Measurements from ENCODE around the gene TMEM25. TPM values are rescaled to one million over a fixed set of nuclear protein-coding genes. Genes with fewer than 3 reads are reported as not detected.
"Not testable (repeated sequence)": the region's sequence is repeated elsewhere in the genome, so short reads cannot be mapped to it uniquely, and the experiment has no call there.

TMEM25 gene
- total and polyA plus RNA-seq, 10 donors, result 5.2 to 23.8 (median 10.3) TPM

DNA sequence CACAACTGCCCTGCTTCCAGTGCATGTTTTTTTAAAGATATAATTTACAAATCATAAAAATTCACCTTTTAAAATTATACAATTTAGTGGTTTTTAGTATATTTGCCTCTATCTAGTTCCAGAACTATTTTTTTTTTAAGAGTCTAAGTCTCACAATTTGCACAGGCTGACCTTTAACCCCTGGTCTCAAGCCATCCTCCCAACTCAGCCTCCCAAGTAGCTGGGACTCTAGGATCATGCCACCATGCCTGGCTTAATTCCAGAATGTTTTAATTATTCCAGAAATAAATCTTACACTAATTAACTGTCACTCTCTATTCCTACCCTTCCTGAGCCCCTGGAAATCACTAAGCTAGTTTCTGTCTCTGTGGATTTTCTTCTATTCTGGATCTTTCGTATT is 39.8 kb downstream of the TMEM25 start:
- Histone ChIP-seq H3K9me3 (no peaks in the 10 kb centered on the region), H3K27me3 (replicated peaks in 1 of 7) (no peaks in the 10 kb centered on the region), H3K4me1 (peaks cover 22 to 49% (median 41%) of the 10 kb centered on the region in 6 donors), H3K27ac (peak overlapping the region in 4 of 8 donors; percentile 98 to 99 (median 98)), H3K4me3 (peak overlapping the region in 1 of 8 donors; percentile 95), H3K36me3 (peaks cover 0 to 5% (median 0%) of the 10 kb centered on the region in 6 donors)
- intact Hi-C loops (cut with DNase I; ENCODE audit: low total_unique reads), result no loop called here
- 95 to 100% (median 97%) methylated on average over 1 of the region's 1 CpG for WGBS, 5 donors
- TF ChIP-seq POLR2A (IDR thresholded peaks at IDR 0.05) (no peak), POLR2AphosphoS5 (IDR thresholded peaks at IDR 0.05) (no peak)
- TF ChIP-seq, protein P1, sequence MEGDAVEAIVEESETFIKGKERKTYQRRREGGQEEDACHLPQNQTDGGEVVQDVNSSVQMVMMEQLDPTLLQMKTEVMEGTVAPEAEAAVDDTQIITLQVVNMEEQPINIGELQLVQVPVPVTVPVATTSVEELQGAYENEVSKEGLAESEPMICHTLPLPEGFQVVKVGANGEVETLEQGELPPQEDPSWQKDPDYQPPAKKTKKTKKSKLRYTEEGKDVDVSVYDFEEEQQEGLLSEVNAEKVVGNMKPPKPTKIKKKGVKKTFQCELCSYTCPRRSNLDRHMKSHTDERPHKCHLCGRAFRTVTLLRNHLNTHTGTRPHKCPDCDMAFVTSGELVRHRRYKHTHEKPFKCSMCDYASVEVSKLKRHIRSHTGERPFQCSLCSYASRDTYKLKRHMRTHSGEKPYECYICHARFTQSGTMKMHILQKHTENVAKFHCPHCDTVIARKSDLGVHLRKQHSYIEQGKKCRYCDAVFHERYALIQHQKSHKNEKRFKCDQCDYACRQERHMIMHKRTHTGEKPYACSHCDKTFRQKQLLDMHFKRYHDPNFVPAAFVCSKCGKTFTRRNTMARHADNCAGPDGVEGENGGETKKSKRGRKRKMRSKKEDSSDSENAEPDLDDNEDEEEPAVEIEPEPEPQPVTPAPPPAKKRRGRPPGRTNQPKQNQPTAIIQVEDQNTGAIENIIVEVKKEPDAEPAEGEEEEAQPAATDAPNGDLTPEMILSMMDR (IDR thresholded peaks at IDR 0.05 in 8 of 11, conservative IDR thresholded peaks at IDR 0.05 in 3 of 11), result no peak
- DNase-seq, result no peak

DNA sequence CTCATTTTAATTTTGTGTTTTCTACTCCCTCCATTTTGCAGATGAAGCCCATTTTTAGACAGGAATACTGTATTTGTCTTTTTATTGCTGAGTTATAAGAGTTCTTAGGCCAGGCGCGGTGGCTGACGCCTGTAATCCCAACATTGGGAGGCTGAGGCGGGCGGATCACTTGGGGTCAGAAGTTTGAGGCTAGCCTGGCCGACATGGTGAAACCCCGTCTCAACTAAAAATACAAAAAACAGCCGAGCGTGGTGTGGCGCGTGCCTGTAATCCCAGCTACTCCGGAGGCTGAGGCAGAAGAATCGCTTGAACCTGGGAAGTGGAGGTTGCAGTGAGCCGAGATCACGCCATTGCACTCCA is 40.7 kb downstream of the TMEM25 start:
- H3K4me3 ChIP-seq, result peak overlapping the region; percentile 81 to 98 (median 93)
- H3K27me3 ChIP-seq (replicated peaks in 1 of 7); H3K36me3 ChIP-seq; intact Hi-C loops (cut with DNase I; ENCODE audit: low total_unique reads); H3K9me3 ChIP-seq: not testable (repeated sequence)
- H3K27ac ChIP-seq, result peak overlapping the region; percentile 98 to 99 (median 99)
- DNase-seq, result peak; percentile 78
- H3K4me1 ChIP-seq, result peaks cover 26 to 51% (median 45%) of the 10 kb centered on the region in 6 donors
- 4 to 18% (median 11%) methylated on average over 15 of the region's 15 CpGs for WGBS, 5 donors

DNA sequence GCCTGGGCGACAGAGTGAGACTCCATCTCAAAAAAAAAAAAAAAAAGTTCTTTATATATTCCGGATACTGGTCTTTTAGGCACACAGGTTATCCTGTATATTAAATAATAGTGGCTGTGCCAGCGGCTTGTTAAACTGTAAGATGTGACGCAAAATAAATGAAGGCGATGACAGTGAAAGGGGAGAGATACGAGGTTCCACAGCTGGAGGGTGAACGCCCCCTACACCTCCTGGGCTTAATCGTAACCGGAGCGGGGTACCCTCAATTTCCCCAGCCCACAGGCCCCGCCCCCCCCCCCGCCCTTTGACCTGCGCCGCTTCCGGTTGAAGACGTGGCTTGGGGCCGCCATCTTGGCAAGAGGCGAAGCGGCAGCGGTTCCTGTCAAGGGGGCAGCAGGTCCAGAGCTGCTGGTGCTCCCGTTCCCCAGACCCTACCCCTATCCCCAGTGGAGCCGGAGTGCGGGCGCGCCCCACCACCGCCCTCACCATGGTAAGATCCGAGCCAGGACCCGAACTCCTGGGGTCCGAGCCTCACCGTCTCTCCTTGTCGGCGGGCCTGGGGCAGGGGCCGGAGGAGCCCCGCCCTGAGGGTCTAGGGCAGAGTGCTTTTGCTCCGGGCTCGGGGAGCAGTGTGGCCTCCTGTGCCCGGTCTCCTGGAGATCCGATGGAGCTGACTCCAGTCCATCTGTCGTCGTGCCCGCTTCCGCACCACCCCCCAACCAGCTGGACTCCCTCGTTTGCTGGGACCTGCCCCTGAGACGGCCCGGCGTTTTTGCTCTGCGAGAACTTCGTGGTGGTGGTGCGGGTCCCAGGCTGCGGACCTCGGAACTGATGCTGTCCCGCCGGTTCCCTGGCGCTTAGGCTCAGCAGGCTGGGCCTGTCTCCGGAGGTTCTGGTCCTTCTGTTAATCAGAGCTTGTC is 41.3 kb downstream of the TMEM25 start, which contains the start of gene ARCN1:
Gene ARCN1 (plus strand): TSS at position 349 of the 920 bp plus-strand sequence. CDS start 139 bp downstream, at position 488.
- peak; percentile 84 to 89 (median 85) for TF ChIP-seq POLR2AphosphoS5 (IDR thresholded peaks at IDR 0.05)
- TF ChIP-seq POLR2A (IDR thresholded peaks at IDR 0.05), result peak in 1 of 3 donors; percentile 45
- TF ChIP-seq, protein P1 (IDR thresholded peaks at IDR 0.05 in 8 of 11, conservative IDR thresholded peaks at IDR 0.05 in 3 of 11), result no peak
- Histone ChIP-seq H3K9me3 (no peaks in the 10 kb centered on the region), H3K36me3 (peaks cover 0 to 13% (median 0%) of the 10 kb centered on the region in 6 donors), H3K27me3 (replicated peaks in 1 of 7) (no peaks in the 10 kb centered on the region), H3K4me1 (peaks cover 32 to 57% (median 50%) of the 10 kb centered on the region in 6 donors), H3K27ac (peak within 1 kb of the TSS; percentile 98 to 99 (median 99)), H3K4me3 (peak within 1 kb of the TSS; percentile 81 to 98 (median 93))
- WGBS, 5 donors, result 0 to 1% (median 0%) methylated on average over 37 to 55 of the region's 55 CpGs
- intact Hi-C loops (cut with DNase I; ENCODE audit: low total_unique reads), result no loop called here
- DNase-seq, result peak; percentile 94

DNA sequence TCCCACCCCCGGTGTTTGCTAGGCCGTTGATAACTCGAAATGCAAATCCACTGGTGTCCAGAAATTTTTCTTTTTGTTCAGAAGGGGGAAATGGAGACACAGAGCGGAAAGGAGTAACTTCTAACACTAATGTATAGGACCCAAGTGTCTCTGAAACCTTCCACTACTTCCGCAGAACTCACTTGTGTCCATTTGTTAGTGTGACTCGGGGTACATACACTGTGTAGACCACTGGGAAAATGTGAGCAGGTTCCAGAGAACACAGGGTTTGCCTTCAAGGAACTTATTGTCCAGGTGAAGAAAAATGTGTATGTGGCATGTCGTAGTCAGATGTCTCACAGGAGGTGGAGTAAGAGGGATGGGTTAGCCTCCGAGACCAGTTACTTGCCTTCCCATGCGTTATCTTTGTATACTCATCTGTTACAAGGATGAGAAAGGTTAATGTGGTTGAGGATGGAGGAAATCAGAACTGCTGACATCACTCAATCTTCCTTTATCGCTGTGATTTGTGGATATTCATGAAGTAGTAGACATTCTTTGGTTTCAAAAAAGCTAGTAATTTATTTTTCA is 42.1 kb downstream of the TMEM25 start:
- WGBS, 5 donors, result 2 to 5% (median 4%) methylated on average over 10 of the region's 10 CpGs
- intact Hi-C loops (cut with DNase I; ENCODE audit: low total_unique reads), result no loop called here
- DNase-seq, result no peak
- Histone ChIP-seq H3K27me3 (replicated peaks in 1 of 7) (no peaks in the 10 kb centered on the region), H3K27ac (peak overlapping the region; percentile 98 to 99 (median 99)), H3K4me3 (peak overlapping the region; percentile 81 to 98 (median 93)), H3K4me1 (peaks cover 33 to 65% (median 56%) of the 10 kb centered on the region in 6 donors), H3K36me3 (peaks cover 0 to 20% (median 0%) of the 10 kb centered on the region in 6 donors), H3K9me3 (no peaks in the 10 kb centered on the region)
- TF ChIP-seq POLR2A (IDR thresholded peaks at IDR 0.05), result no peak
- TF ChIP-seq POLR2AphosphoS5 (IDR thresholded peaks at IDR 0.05), result no peak
- TF ChIP-seq, protein P1 (IDR thresholded peaks at IDR 0.05 in 8 of 11, conservative IDR thresholded peaks at IDR 0.05 in 3 of 11), result no peak

All from spleen (tissue), 11 donors.